ENCODE measurements around the gene DIAPH3. TPM values are rescaled to one million over a fixed set of nuclear protein-coding genes. Genes with fewer than 3 reads are reported as not detected.
A peak's percentile ranks its signal among the peaks of the same experiment; 100 is the strongest.

DIAPH3 gene
- total RNA-seq, 2 donors from 2014 or later, result 0.27 to 2.4 TPM

DNA sequence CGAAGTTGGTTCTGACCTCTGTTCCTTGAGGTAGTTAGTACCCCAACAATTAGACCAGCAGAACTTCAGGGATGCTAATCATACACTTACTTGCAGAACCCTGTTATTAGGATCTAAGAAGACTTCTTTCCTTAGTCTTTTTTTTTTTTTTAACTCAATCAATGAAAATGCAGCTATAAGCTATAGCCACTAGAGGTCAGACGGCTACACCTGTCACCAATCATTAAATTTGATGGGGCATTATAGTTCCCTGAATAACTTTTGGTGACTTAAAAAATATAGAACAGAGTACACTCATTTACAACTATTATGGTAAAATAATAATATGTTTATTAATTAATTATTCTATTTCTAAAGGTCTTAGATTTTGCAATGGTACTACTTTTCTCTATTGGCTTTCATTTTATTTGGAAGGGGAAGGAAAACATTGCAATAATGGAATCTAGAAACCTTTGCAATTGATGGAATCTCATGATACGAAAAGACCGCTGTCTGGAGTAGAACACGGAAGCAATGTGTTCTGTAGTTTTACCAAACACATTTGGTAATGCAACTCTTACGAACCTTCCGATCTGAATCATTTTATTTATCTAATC is 483.2 kb downstream of the DIAPH3 start:
- TF ChIP-seq, protein P1, sequence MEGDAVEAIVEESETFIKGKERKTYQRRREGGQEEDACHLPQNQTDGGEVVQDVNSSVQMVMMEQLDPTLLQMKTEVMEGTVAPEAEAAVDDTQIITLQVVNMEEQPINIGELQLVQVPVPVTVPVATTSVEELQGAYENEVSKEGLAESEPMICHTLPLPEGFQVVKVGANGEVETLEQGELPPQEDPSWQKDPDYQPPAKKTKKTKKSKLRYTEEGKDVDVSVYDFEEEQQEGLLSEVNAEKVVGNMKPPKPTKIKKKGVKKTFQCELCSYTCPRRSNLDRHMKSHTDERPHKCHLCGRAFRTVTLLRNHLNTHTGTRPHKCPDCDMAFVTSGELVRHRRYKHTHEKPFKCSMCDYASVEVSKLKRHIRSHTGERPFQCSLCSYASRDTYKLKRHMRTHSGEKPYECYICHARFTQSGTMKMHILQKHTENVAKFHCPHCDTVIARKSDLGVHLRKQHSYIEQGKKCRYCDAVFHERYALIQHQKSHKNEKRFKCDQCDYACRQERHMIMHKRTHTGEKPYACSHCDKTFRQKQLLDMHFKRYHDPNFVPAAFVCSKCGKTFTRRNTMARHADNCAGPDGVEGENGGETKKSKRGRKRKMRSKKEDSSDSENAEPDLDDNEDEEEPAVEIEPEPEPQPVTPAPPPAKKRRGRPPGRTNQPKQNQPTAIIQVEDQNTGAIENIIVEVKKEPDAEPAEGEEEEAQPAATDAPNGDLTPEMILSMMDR (IDR thresholded peaks at IDR 0.05), result peak in 3 of 4 experiments; percentile 28 to 39 (median 32)
- TF ChIP-seq POLR2A (IDR thresholded peaks at IDR 0.05), result no peak

DNA sequence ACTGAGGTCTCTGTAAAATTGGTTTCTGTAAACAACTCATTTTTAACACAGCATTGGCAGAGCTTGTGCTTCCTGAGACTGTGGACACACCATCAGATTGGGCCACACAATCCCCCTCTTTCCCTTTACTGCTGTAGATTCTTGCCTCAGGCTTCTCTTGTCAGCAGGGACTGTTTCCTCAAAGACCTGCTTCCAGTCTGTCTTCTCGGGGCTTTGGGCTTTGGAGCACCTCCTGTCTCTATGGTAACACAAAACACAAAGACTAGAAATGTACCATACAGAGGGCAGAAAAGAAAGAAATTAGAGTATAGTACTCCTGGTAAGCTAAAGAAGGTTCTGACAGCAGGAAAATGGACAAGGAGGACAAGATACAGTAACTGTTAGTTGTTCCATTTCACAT is 484.5 kb downstream of the DIAPH3 start:
- no peaks in the 10 kb centered on the region for H3K9me3 ChIP-seq

More for the DNA sequence above, 483.2 kb downstream of the DIAPH3 start:
- H3K36me3 ChIP-seq, result no peaks in the 10 kb centered on the region
- H3K27ac ChIP-seq, result no peak overlapping the region
- no peaks in the 10 kb centered on the region for H3K9me3 ChIP-seq
- no peaks in the 10 kb centered on the region for H3K27me3 ChIP-seq (replicated peaks; ENCODE audit: insufficient read depth)
- intact Hi-C loops (cut with DNase I), result loop anchor here (5.0 kb wide), 1 partner anchor 227 kb away; no protein-coding TSS in a partner anchor
- no peak overlapping the region for H3K4me3 ChIP-seq
- WGBS, result 74% methylated on average over 7 of the region's 7 CpGs
- DNase-seq (ENCODE audit: low spot score), result no peak
- no peaks in the 10 kb centered on the region for H3K4me1 ChIP-seq (replicated peaks)

DNA sequence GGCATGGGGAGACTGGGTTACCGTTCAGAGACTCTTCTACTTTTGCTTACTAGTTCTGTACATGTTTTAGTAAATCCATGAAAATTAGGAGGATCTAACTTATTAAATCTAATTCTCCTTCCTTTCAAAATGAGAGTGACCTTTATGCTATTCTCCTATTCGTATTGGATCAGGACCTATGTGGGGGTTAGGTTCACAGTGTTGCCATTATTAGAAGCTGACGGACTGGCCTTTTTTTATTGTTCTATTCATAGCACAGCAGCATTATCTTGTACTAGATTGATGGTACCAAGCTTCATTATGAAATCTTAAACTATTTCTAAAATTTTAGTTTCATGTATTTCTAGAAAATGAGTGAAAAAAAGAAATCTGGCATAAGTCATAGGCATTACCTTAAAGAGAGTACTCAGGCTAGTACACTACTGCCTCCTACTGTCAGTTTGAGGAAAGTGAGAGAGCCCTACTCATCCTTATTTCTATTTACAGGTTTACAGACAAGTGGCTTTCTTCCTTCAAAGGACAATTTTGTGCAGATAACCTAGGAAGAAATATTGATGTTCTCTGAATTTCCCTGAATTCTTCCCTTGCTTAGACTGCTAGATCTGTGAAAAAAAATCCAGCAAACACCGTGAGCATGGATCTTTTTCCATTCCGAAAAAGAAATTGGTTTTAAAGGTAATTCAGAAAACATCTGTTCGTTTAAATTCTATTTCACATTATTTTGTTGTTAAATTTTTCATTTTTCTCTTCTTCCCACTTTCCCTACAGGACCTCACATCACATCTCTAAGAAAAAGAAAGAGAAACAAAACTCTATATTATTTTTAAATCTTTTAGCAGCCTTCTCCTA is 485.5 kb downstream of the DIAPH3 start:
- intact Hi-C loops (cut with DNase I), result loop anchor here (2.0 kb wide), 1 partner anchor 287 kb away; no protein-coding TSS in a partner anchor
- Histone ChIP-seq H3K27ac (no peak overlapping the region), H3K4me1 (replicated peaks) (no peaks in the 10 kb centered on the region), H3K27me3 (replicated peaks; ENCODE audit: insufficient read depth) (no peaks in the 10 kb centered on the region), H3K9me3 (no peaks in the 10 kb centered on the region), H3K36me3 (no peaks in the 10 kb centered on the region), H3K4me3 (no peak overlapping the region)
- no peak for DNase-seq (ENCODE audit: low spot score)
- WGBS, result 84% methylated on average over 6 of the region's 6 CpGs
- TF ChIP-seq POLR2AphosphoS5 (IDR thresholded peaks at IDR 0.05) (no peak), POLR2A (IDR thresholded peaks at IDR 0.05) (no peak)
- TF ChIP-seq, protein P1 (IDR thresholded peaks at IDR 0.05), result peak in 3 of 4 experiments; percentile 39 to 58 (median 57)

More for the DNA sequence above, 484.5 kb downstream of the DIAPH3 start:
- no peaks in the 10 kb centered on the region for H3K4me1 ChIP-seq (replicated peaks)
- WGBS, result 16% methylated on average over 1 of the region's 1 CpG
- no peaks in the 10 kb centered on the region for H3K27me3 ChIP-seq (replicated peaks; ENCODE audit: insufficient read depth)
- TF ChIP-seq POLR2AphosphoS5 (IDR thresholded peaks at IDR 0.05) (no peak), POLR2A (IDR thresholded peaks at IDR 0.05) (no peak)
- TF ChIP-seq, protein P1 (IDR thresholded peaks at IDR 0.05), result no peak
- H3K36me3 ChIP-seq, result no peaks in the 10 kb centered on the region
- intact Hi-C loops (cut with DNase I), result loop anchor here (2.0 kb wide), 1 partner anchor 288 kb away; no protein-coding TSS in a partner anchor
- no peak for DNase-seq (ENCODE audit: low spot score)
- H3K4me3 ChIP-seq, result no peak overlapping the region
- H3K27ac ChIP-seq, result no peak overlapping the region

DNA sequence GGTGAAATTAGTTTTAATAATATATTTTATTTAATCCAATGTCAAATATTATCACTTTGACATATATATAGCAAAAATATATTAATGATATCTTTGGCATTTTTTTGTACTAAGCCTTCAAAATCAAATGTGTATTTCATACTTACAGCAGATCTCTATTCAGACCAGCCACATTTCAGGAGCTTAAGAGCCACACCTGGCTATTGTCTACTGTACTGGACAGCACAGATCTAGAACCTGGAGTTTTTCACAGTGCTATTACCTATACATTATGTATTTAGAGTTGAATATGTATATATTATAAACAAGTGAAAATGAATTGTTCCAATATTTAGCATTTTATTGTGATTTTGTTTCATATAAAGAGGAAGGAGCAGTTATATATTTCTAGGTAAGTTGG is 486.3 kb downstream of the DIAPH3 start:
- intact Hi-C loops (cut with DNase I), result no loop called here
- no peak overlapping the region for H3K27ac ChIP-seq
- DNase-seq (ENCODE audit: low spot score), result no peak
- no peaks in the 10 kb centered on the region for H3K27me3 ChIP-seq (replicated peaks; ENCODE audit: insufficient read depth)
- H3K4me1 ChIP-seq (replicated peaks), result no peaks in the 10 kb centered on the region
- TF ChIP-seq POLR2AphosphoS5 (IDR thresholded peaks at IDR 0.05) (no peak), POLR2A (IDR thresholded peaks at IDR 0.05) (no peak)
- TF ChIP-seq, protein P1 (IDR thresholded peaks at IDR 0.05), result no peak
- no peaks in the 10 kb centered on the region for H3K36me3 ChIP-seq
- H3K4me3 ChIP-seq, result no peak overlapping the region
- no peaks in the 10 kb centered on the region for H3K9me3 ChIP-seq

Measured in prostate gland (tissue), 2 donors.